Fibroblast of skin of left quadriceps (primary cell): ENCODE measurements around the gene YY1.
"Not testable (repeated sequence)": the region's sequence is repeated elsewhere in the genome, so short reads cannot be mapped to it uniquely, and the experiment has no call there.

Experiments used
- DNase-seq, 2 experiments: peaks; one replicate each; pipeline ENCODE4 v3.0.0-alpha.2; 2013; ENCODE audit warnings: low read depth in 2 of 2

Gene YY1

DNA sequence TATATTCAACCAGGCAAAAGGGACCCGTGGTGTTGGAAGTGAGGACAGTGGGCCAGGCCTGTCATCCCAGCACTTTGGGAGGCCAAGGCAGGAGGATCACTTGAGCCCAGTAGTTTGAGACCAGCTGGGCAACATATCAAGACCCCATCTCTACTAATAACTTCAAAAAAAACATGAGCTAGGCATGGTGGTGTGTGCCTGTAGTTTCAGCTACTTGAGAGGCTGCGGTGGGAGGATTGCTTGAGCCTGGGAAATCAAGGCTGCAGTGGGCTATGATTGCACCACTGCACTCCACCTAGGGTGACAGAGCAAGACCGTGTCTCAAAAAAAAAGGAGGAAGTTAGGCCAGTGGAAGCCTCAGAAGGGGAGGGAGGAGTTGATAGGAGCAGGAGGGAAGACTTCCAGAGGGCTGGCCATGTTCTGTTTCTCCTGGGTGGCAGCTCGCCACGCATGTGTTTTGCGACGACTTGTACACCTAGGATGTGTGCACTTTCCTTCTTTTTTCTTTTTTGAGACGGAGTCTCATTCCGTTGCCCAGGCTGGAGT is 57.2 kb downstream of the YY1 start:
- DNase-seq: no peak

- not testable (repeated sequence) for DNase-seq
Observed at GRCh38 chr14:100296729-100297128, 57.8 kb downstream of the YY1 start.

DNA sequence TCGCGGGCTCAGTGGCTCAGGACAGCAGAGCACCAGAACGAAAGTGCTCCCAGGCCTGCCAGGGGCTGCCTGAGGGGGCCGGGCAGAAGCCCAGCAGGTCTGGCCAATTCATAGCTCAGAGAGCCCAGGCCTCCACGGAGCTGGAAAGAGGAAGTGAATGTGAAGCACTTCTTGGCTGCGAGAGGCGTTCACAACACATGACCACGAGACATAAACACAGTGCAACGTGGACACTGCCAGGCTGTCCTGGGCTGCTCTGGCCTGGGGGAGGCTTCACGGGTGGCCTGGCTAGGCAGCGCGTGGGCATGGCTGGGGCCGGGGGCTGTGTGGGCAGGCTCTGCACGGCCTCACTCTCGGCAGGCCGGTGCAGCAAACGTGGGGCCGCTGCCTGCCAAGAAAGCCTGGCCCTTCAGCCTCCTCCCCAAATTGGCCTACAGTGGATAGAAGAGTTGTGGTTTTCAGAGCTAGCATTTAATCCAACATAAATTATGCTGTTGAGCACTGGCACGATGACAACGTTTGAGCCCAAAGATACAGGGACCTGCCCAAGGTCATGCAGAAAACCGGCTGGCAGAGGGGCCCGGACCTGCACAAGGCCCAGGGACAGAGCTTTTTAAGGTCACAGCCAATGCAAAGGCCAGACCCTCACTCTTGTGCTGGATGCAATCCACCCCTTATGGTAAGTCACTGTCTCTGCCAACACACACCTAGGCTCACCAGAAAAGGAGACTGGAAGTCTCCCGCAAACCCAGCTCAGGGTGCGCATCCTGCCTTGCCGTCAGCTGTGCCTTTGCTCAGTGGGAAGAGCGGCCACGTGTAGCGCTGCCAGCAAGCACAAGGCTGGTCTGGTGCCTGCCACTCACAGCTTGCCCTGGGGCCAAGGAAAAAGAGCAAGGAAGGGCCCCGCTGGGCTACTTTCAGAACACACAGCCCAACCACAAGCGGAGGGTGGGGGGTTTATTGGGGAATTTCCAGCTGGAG is 58.7 kb downstream of the YY1 start:
- no peak for DNase-seq

DNA sequence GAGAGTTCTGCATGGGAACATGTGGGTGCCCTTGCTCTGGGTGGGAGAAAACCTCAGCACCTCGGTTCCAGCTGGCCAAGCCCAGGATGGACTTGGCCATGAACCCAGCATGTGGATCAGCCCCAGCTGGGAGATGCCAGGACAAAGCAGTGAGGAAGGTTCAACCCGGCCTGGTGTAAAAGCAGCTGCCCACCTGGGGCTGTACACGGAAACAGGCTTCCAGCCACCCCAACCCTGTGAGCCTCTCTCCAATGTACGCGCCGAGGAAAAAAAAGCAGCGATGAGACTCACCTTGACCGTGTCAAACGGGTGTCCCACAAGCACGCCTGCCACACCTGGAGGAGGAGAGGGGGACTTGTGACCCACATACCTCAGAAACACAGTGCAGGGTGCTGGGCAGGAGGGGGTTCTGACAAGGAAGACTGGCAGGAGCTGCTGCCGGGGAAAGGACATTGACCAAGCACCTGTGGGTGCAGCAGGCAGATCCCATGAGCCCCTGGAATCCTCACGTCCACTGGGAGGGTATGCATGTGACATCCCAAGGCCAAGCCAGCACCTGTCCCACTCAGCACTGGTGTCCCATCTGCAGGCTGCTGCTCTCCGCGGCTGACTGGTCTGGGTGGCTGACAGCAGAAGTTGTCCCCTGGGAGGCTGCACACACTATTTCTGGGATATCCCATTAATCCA is 59.8 kb downstream of the YY1 start:
- DNase-seq: no peak

DNA sequence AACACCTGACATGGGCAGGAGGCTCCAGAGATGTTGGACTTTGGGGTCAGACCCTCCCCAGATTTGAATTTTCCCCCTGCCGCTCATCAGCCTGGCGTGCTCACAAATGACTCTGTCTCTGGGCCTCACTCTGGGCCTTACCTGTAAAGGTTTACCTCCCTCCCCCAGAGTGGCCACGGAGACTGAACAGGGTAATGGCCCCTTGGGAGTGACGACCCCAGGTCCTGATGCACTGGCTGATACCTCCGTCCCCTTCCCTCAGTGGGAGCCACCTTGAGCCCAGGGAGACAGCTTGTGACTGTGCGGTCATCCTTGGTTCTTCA is 60.3 kb downstream of the YY1 start:
- DNase-seq: no peak

- DNase-seq: no peak
Observed at GRCh38 chr14:100302616-100303015, 63.7 kb downstream of the YY1 start.

DNA sequence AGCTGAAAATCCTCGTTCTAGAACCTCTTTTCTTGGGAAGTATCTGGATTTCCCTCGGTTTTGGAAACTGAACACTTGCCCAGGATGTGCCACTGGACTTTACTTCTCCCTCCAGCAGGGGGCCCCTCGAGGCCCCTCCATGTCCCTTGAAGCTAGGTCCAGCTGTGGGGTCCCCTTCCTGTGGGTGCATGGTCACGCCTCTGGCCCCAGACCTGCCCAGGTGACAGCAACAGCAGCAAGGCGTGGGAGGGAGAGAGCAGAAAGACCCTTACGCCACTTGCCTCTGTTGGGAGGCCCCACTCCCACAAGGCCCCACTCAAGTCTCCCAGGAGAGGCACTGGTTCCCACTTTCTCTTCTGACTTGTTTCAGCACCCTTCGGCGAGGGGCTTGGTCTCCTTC is 64.2 kb downstream of the YY1 start:
- no peak for DNase-seq

GRCh38 chr14:100303925-100304324 is 65.0 kb downstream of the YY1 start:
- no peak for DNase-seq

- DNase-seq: no peak
Observed at GRCh38 chr14:100304825-100305323, 65.9 kb downstream of the YY1 start.

DNA sequence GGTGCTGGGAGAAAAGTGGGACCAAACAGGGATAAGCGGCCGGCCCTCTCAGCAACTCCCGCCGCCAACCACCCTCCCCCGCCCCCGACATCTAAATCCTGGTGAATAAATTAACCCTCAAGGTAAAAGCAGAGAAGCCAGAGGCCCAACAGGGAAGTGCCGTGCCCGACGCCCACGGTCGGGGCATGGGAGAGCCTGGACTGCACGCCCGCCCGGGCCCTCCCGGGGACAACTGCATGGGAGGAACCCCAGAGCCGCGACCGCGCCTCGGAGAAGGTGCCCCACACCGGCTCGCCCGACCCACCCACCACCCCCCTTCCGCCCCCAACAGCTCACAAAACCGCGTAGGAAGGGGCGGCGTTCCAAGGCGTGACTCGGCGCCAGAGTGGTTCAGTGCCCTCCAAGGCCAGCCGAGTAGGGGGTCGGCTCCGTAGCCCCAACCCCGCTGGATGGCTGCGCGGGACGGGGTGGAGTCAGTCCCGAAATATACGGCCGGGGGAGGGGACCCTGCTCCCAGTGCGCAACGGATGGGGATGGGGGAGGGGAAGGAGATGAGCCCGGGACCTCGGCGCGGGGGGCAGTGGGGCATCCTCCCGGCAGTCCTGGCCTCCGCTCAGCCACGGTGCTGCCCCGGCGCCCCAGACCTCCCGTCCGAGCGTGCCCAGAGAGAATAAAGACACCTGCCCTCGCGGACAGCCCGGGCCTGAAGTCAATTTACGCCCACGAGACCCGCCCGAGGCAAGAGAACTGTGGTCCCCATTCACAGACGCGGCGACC is 66.6 kb downstream of the YY1 start:
- no peak for DNase-seq

GRCh38 chr14:100306101-100306997 is 67.4 kb downstream of the YY1 start, which contains the start of gene SLC25A29:
Gene SLC25A29, minus strand, starts transcription at chr14:100306444. Its CDS starts 212 bp downstream, at chr14:100306232.
- peak; percentile 67 to 70 for DNase-seq

DNA sequence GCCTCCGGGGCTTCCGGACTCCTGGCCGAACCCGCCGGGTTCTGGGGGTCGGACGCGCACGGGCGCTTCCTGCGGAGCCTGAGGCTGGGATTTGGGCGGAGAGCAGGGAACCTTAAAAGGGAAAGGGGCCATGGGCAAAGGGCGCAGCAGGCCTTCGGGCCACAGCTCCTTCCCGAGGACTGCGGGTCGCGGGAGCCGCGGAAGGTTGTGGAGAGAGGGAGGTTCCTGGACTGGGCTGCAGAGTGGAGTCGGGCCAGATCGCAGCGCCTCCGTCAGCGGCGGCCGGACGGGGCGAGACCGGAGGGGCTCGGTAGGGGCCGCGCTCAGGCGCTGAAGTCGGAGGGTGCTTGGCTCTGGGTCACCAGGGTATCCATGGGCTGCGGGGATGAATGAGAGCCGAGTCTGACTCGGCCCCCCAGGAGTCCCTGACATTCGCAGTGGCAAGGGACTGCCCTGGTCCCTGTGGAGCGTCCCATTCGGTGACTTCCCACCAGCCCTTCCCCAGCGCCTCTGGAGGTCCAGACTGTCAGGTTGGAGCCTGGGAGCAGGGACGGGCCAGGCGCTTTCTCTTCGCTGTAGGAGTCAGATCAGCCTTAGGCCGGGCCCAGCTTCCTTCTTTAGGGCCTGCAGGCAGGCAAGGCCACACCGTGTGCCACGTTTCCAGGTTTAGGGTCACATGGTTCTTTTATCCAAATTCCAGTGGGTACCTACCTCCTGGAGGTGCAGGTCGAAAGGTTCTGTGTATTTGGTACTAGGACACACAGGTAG is 68.2 kb downstream of the YY1 start:
- DNase-seq: no peak

DNA sequence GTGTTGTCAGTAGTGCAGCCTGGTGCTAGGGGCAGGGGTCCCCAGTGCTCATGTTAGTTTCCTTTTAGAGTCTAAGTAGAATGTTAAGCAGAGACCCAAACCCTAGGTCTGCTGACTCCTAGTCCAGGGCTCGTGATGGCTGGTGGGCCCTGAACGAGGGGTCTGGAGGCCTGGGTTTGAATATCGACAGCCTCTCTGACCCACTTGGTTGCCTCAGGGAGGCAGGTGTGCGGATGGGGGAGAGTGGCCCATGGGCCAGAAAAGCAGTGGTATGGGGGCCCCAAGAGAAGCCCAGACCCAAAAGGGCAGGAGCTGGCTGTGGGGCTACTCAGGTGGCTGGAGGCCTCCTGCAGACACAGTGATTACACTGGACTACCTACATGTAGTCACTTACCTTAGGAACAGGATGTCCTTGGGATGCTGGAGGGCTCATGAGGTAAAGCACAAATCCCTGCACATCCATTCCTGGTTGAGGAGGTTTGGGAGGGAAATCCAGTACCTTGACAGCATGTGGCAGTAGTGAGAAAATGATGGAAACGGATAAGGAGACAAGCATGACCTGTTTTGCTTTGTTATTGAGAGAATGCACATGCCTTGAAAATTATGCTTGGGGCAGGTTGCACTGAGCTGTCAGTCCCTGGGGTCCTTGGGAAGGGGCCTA is 69.0 kb downstream of the YY1 start:
- DNase-seq: no peak

DNA sequence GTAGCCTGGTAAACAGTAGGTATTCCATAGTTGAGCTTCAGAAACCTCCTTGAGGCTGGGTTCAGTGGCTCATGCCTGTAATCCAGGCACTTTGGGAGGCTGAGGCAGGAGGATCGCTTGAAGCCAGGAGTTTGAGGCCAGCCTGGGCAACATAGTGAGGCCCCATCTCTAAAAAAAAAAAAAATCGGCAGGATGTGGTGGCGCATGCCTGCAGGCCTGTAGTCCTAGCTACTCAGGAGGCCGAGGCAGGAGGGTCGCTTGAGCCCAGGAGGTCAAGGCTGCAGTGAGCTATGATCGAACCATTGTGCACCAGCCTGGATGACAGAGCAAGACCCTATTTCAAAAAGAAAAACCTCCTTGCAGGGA is 69.5 kb downstream of the YY1 start:
- DNase-seq: not testable (repeated sequence)

GRCh38 chr14:100309028-100309737 is 70.2 kb downstream of the YY1 start:
- no peak for DNase-seq

- not testable (repeated sequence) for DNase-seq
Observed at GRCh38 chr14:100312110-100312876, 73.3 kb downstream of the YY1 start.

DNA sequence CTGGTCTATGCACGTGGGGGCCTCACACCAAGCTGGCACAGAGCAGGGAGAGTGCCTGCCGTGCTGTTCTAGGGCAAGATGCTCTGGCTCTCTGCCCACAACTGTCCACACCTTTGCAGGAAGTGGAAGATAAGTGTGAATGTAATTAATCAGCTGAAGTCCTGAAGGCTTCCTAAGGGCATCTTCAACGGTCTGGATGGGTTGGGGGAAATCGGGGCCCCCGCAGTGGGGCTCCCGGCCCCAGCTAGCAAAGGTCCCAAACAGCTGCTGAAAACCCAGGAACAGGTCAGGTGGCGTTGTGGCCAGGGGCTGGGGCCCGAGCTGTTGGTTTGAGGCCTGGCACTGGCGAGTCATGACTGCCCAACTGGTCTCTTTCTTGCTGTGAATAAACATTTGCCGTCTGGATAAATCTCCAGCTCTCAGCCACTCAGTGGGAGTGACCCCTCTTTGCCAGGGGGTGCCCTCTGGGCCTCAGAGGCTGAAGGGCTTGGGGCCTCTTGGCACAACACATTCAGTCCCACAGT is 74.0 kb downstream of the YY1 start:
- no peak for DNase-seq
